Raji (cell line): ENCODE measurements around the gene GRAMD4.

Experiments
- POLR2A ChIP-seq: IDR thresholded peaks from 2 replicates; pipeline ENCODE4 v1.6.1; 2011; ENCODE audit warnings: low read depth, low read length, control low read depth; ENCODE audit not compliant: insufficient read depth

The GRAMD4 gene

DNA sequence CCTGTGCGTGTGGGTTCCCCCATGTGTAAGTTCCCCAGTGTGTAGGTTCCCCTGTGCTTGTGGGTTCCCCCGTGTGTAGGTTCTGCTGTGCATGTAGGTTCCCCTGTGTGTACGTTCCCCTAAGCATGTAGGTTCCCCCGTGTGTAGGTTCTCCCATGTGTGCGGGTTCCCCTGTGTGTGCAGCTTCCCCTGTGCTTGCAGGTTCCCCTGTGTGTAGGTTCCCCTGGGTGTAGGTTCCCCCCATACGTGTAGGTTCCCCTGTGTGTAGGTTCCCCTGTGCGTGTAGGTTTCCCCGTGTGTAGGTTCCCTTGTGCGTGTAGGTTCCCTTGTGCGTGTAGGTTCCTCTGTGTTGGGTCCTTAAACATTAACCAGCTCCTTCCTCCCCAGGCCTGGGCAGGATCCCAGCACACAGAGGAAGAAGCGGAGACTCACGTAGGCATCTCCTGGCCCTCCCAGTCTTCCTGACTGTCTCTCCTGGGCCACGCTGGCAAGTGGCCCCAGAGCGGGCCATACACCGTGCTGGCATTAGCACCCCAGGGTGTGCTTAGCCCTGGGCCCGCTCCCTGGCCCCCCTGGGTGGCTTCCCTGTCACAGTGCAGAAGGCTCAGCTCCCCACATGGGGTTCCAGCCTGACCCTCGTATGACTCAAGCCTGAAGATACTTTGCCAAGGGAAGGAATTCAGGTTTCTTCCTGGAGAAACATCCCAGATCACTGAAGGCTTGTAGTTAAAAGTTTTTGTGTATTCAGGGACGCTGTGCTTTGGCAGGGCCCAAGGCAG is 2.8 kb upstream of the GRAMD4 start:
- TF ChIP-seq POLR2A, result no peak

DNA sequence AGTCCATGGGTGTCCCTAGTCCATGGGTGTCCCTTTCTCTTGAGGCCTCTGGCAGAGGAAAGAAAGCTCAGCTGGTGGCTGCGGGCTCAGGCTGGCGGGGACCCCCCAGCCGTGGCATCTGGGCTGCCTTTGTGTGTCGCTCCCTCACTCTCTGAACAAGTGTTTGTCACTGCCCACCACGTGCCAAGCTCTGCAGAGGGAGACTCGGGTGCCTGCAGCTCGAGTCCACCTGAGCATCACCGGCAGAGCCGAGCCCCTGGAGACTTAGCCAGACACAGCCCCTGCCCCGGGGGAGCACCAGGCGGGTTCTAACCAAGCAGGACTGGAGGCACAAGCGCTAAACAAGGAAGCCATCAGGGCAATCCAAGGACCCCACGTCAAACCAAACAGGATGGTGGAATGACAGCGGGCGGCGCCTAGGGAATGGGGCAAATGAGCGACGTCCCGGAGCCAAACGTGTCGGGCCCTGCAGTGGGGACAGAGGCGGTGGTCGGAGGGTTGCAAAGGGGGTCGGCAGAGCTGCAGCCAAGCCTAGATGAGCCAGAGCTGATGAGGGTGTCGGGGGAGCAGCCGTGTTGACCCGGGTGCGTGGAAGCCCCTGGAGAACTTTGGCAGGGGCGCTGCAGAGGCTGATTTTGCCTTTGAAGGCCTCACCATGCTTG is 2.1 kb upstream of the GRAMD4 start:
- no peak for TF ChIP-seq POLR2A

DNA sequence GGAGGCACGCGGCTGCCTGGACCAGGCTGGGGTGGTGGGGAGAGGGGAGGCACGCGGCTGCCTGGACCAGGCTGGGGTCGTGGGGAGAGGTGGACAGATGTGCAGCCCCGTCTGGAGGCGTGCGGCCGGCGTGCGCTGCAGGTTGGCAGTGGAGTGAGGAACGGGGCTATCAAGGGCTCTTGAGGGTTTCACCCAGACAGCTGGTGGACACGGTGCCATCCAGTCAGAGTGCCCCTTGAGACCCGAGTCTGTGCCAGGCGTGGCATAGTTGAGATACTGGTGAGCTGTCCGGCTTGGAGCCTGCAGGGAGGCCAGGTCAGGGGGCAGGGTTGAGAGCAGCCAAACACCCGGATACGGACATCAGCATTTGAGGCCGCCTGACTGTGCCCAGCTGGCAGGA is 1.5 kb upstream of the GRAMD4 start:
- no peak for TF ChIP-seq POLR2A

DNA sequence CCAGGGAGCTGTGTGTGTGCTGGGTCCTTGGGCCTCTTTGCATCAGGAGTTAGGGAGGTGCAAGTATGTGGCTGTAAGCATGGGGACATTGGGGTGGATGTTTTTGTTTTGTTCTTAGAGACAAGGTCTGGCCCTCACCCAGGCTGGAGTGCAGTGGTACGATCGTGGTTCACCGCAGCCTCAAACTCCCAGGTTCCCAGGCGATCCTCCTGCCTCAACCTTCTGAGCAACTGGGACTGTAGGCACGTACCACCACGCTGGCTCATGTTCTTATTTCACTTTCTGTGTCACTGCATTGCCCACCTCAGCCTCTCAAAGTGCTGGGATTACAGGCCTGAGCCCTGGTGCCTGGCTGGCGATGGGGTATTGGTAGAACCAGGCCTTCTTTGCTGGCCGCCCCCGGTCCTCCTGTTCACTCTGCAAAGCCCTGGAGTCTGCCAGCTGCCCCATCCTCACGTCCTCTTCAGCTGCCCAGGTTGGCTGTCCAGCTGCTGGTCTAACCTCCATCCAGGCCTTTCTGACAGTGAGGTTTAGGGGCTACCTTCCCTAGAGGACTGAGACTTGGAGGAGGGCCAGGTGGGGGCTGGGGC is 851 bp upstream of the GRAMD4 start:
- TF ChIP-seq POLR2A, result no peak

DNA sequence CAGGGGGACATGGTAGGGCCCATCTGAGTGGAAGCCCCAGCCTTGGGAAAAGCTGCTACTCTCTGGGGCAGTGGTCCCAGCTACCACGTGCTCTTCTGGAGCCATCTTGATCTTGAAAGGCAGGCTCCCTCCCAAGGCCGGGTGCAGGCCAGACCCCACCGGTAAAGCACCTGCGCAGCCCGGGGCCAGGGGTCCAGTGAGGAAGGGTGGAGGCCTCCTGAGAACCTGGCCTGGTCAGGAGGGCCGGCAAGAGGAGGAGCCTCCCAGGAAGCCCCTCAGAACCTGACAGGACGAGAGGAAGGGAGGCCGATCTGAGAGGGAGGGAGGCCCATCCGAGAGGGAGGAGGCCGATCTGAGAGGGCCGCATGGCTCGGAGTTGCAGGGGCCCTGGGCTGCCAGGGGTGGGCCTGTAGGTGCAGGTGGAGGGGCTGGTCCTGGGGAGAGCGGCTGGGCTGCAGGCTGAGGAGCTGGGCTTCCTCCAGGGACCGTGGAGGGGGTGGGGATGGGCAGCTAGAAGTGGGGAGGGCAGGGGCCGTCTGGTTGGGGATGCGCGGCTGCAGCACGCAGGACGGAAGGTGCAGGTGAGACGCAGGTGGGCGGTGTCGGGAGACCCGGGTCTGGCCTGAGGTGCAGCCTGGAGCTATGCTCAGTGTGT is 529 bp downstream of the GRAMD4 start:
- no peak for TF ChIP-seq POLR2A

DNA sequence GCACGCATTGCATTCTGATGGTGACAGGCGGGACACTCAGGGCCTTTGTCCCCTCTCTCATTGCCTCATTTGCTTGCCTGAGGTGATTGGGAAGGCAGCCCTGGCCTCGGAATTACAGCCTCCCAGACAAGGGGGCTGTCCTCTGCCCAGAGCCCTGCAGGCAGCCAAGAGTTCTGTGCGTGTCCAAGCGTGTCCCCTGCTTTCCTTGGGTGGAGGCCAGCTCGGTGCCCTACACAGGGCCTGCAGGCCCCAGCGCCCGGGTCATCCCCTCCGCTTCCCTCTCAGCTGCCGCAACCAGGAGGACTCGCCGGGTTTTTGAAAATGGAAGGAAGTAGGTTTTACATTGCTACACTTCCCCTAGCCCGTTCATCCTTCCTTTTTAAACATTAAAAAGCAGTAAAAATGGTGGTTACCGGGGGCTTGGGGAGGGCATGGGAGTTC is 1.9 kb downstream of the GRAMD4 start:
- TF ChIP-seq POLR2A, result no peak

DNA sequence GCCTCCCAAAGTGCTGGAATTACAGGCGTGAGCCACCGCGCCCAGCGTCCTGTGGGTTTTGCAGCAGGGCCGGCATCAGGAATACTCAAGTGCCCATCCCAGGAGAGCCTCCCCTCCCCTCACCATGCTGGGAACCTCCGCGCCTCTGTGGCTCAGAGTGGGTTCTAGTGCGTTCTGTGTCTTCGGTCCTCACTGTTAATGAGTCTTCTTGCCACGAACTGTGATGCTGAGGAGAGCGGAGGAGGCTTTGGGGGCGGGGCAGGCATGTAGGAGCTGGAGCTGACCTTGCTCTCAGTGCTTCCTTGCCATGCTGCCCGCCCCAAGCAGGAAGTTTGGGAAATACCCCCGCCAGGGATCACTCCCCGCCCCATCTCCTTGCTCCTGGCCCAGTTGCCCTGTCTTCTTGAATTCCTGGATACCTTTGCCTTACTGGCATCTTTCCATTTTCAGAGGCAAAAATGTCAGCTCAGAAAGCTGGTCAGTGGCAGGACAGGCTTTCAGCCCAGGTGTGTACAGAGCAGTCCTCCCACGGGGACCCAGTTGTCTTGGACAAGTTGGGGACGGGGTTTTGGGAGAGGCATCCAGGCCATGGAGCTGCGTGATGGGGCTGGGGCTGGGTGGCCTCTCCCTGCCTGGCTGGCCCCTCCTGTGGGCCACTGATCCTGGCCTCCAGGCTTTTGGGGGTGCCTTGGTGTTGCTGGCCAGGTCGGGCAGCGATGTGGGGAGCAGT is 5.1 kb downstream of the GRAMD4 start:
- no peak for TF ChIP-seq POLR2A

DNA sequence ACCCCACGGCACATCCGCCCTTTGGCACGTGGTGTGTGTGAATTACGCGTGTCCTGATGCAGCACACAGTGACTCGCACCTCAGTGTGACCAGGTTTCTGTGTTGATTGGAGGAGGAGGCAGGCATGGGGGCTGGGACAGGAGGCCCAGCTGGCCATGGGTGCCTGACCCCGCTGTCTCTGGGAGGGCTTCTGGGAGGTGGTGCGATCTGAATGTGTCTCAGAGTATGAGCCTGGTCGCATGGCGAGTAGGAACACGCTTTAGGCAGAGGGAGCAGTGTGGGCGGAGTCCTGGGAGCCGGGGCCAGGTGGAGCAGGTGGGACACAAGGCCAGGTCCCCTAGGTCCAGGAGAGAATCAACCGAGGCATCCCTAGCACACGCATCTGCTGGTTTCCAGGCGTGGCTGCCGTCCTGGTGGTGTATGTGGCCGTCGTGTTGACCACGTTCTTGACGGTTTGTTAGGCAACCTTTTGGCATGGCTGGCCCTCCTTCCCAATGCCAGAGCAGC is 5.7 kb downstream of the GRAMD4 start:
- no peak for TF ChIP-seq POLR2A

DNA sequence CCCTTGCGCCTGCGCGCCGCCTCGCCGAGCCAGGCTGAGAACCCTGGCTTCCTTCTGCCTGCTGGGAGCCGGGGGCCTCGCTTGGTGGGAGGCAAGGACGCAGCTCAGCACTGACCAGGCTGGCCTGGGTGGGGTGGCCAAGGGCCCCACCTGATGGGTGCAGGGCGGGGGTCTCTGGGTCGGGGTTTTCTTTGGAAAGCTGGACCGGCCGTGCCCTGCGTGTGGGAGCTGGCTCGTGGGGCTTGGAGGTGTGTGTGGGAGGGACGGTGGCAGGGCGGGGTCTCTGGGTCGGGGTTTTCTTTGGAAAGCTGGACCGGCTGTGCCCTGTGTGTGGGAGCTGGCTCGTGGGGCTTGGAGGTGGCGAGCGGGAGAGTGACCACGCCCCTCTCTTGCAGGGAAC is 6.2 kb downstream of the GRAMD4 start:
- TF ChIP-seq POLR2A, result no peak

DNA sequence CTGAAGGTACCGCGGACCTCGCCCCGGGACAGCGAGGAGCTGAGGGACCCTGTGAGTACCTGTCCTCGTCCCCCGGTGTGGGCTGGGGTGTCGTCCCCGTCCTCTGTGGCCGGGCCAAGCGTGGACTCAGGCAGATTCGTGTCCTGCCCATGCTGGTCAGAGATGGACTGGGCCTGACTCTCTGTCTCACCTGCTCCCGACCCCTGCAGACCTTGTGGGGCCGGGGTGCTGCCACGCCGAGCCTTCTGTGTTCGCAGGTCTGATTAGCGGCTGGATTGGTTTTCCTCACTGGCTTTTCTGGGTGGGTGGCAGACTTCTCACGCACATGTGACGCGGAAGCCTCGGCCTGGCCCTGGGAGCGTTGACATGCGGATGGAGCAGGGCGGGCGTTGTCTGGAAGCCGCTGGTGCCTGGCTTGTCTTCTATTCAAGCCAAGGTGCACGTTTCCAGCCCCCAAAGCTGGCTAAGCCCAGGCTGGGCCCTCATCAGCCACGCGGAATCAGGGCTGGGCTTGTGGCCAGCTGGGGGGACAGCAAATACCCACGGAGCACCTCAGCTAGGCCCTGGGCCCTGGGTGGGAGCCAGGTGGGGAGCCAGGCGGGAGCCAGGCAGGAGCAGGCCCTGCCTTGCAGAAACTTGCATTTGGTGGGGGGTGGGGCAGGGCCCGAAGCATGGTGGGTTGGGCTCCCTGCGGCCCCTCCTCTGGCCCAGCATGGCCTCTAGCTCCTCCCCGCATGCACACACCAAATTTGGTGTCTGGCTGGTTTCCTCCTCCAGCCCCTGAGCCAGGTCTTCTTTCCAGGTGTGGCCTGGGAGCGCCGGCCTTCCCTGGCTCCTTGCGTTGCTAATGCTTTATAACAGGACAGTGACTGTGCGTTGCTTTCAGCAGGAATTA is 7.0 kb downstream of the GRAMD4 start:
- no peak for TF ChIP-seq POLR2A

DNA sequence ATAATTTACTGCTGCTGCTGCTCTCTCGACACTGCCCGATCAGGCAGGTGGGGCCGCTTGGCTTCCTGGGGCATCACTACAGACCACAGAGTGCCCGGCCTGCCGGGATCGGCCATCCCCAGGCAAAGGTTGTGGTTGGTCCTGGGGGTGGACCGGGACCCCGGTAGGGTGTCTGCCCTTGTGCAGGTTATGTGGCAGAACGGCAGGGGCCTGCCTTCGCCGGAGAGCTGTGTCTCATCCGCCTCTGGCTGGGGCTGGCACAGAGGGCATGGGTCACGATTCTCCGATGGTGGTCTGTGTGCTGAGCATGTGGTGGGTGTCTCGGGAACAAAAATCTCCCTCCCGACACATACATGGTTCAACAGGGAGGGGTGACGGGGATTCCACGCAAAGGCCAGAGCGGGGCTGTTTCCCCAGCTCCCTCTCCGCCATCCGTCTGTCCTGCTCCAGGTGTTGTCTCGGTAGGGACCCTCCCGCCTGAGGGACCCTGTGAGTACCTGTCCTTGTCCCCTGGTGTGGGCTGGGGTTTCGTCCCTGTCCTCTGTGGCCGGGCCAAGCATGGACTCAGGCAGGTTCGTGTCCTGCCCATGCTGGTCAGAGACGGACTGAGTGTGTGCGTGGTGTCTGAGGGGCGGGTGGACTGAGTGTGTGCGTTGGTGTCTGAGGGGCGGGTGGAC is 7.8 kb downstream of the GRAMD4 start:
- TF ChIP-seq POLR2A, result no peak

DNA sequence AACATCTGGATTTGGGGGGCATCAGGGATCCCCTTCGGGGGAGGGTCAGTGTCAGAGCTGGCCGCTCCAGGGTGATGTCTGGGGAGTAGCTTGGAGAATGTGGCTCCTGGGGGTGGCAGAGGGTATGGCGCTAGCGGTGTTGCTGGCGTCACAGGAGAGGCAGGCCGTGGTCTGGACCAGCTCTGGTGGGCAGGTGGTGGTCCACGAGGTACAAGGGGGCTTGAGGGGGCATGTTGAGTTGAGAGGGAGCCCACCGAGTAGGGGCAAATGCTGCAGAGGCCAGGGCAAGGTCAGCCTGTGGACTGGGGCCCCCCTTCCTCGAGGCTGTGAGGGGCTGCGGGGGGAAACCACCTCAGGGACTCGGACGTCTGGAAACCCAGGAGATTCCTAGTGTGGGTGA is 8.6 kb downstream of the GRAMD4 start:
- no peak for TF ChIP-seq POLR2A

DNA sequence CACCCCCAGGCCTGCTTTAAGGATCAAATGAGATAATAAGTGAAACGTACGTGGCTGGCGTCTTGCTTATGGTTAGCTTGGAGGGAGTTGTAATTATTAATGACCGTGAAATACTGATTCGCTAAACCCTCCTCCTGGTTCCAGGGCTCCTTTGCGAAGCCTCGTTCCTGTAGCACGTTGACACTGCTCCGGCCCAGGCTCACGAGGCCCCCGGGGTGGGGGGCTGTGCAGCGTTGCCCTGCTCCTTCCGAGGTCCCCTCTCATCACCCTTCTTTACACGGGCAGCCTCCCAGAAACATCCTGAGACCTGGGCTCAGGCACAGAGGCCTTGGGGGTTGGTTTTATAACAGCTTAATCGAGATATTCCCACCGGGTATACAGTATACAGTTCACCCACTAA is 9.1 kb downstream of the GRAMD4 start:
- TF ChIP-seq POLR2A, result no peak
